HEK293 (cell line): ENCODE data around the gene NEFH.

Experiments used
- CTCF ChIA-PET: fragments of 350-600 bp; formaldehyde crosslinking; extraction: SDS; loops from one replicate; lab custom pipeline; 2021; ENCODE audit warnings: antibody characterized with exemption; lab: Yijun Ruan, JAX
- POLR2A ChIA-PET: fragments of 300-600 bp; formaldehyde crosslinking; extraction: SDS; loops from one replicate; lab custom pipeline; 2020; ENCODE audit warnings: antibody characterized with exemption, inconsistent platforms; lab: Yijun Ruan, JAX
- H3K27ac ChIP-seq: fragments of 200-500 bp; sonication (Bioruptor generic); 2 replicates; pipeline ENCODE4 v1.5.1; 2014; ENCODE audit warnings: low read depth, low read length, control low read depth, inconsistent platforms; ENCODE audit errors: extremely low read depth
- H3K36me3 ChIP-seq, 2 experiments: fragments of 200-500 bp in 1 of 2; sonication (Bioruptor generic) in 1 of 2; 1 replicate in 1 of 2; 2 replicates in 1 of 2; pipeline ENCODE4 v1.5.1; 2014 to 2017; ENCODE audit warnings: inconsistent platforms in 2 of 2, low read length in 2 of 2; ENCODE audit not compliant: control insufficient read depth in 2 of 2, insufficient read depth in 1 of 2
- H3K4me1 ChIP-seq: fragments of 200-500 bp; sonication (Bioruptor generic); 2 replicates; pipeline ENCODE4 v1.5.1; 2014; ENCODE audit warnings: mild to moderate bottlenecking, low read length, inconsistent platforms; ENCODE audit not compliant: control insufficient read depth, insufficient read depth
- H3K4me3 ChIP-seq: 2 replicates; pipeline ENCODE4 v1.5.1; 2011; ENCODE audit warnings: low read depth, mild to moderate bottlenecking, control low read depth, low read length, moderate library complexity
- H3K9me3 ChIP-seq: fragments of 200-500 bp; sonication (Bioruptor generic); 2 replicates; pipeline ENCODE4 v1.5.1; 2014; ENCODE audit warnings: low read depth, low read length, inconsistent platforms; ENCODE audit not compliant: control insufficient read depth, insufficient read depth
- PRDM10 ChIP-seq: fragments of 450-650 bp; formaldehyde crosslinking; IDR thresholded peaks from 2 replicates; pipeline ENCODE4 v1.5.1; 2016; ENCODE audit warnings: missing biosample characterization, missing genetic modification characterization
- RBAK ChIP-seq: fragments of 450-650 bp; formaldehyde crosslinking; IDR thresholded peaks from 2 replicates; pipeline ENCODE4 v1.5.1; 2016; ENCODE audit warnings: missing biosample characterization, missing genetic modification characterization
- SCRT2 ChIP-seq: fragments of 450-650 bp; formaldehyde crosslinking; IDR thresholded peaks from 2 replicates; pipeline ENCODE4 v1.5.1; 2016; ENCODE audit warnings: missing biosample characterization, missing genetic modification characterization
- TCF7L2 ChIP-seq: IDR thresholded peaks from 2 replicates; pipeline ENCODE4 v1.6.1; 2011; ENCODE audit warnings: low read depth, mild to moderate bottlenecking, inconsistent platforms, low read length, moderate library complexity, borderline replicate concordance
- WT1 ChIP-seq: fragments of 450-650 bp; formaldehyde crosslinking; IDR thresholded peaks from 2 replicates; pipeline ENCODE4 v1.5.1; 2016; ENCODE audit warnings: missing biosample characterization, missing genetic modification characterization
- ZBTB49 ChIP-seq: fragments of 450-650 bp; formaldehyde crosslinking; IDR thresholded peaks from 2 replicates; pipeline ENCODE4 v1.5.1; 2016; ENCODE audit warnings: missing biosample characterization, missing genetic modification characterization, low read depth
- ZFP69B ChIP-seq: fragments of 450-650 bp; formaldehyde crosslinking; IDR thresholded peaks from 2 replicates; pipeline ENCODE4 v1.5.1; 2016; ENCODE audit warnings: missing biosample characterization, missing genetic modification characterization
- ZIC2 ChIP-seq: fragments of 450-650 bp; formaldehyde crosslinking; IDR thresholded peaks from 2 replicates; pipeline ENCODE4 v1.5.1; 2016; ENCODE audit warnings: missing biosample characterization, missing genetic modification characterization
- ZNF10 ChIP-seq: fragments of 450-650 bp; formaldehyde crosslinking; IDR thresholded peaks from 2 replicates; pipeline ENCODE4 v1.5.1; 2017; ENCODE audit warnings: missing biosample characterization, missing genetic modification characterization
- ZNF140 ChIP-seq: fragments of 450-650 bp; formaldehyde crosslinking; IDR thresholded peaks from 2 replicates; pipeline ENCODE4 v1.5.1; 2016; ENCODE audit warnings: missing biosample characterization, missing genetic modification characterization
- ZNF16 ChIP-seq: fragments of 450-650 bp; formaldehyde crosslinking; IDR thresholded peaks from 2 replicates; pipeline ENCODE4 v1.5.1; 2016; ENCODE audit warnings: low read depth, missing biosample characterization, missing genetic modification characterization
- ZNF19 ChIP-seq: fragments of 450-650 bp; formaldehyde crosslinking; IDR thresholded peaks from 2 replicates; pipeline ENCODE4; 2016; ENCODE audit warnings: missing biosample characterization, missing genetic modification characterization, low read depth
- ZNF23 ChIP-seq: fragments of 450-650 bp; formaldehyde crosslinking; IDR thresholded peaks from 2 replicates; pipeline ENCODE4 v1.5.1; 2016; ENCODE audit warnings: missing biosample characterization, missing genetic modification characterization, borderline replicate concordance
- ZNF266 ChIP-seq: fragments of 450-650 bp; formaldehyde crosslinking; IDR thresholded peaks from 2 replicates; pipeline ENCODE4 v1.5.1; 2016; ENCODE audit warnings: missing biosample characterization, missing genetic modification characterization, low read depth
- ZNF292 ChIP-seq: fragments of 450-650 bp; formaldehyde crosslinking; IDR thresholded peaks from 2 replicates; pipeline ENCODE4 v1.5.1; 2016; ENCODE audit warnings: low read depth, missing biosample characterization, missing genetic modification characterization, borderline replicate concordance
- ZNF354C ChIP-seq: fragments of 450-650 bp; formaldehyde crosslinking; IDR thresholded peaks from 2 replicates; pipeline ENCODE4 v1.5.1; 2016; ENCODE audit warnings: missing biosample characterization, missing genetic modification characterization, low read depth, borderline replicate concordance
- ZNF398 ChIP-seq: fragments of 450-650 bp; formaldehyde crosslinking; IDR thresholded peaks from 2 replicates; pipeline ENCODE4 v1.5.1; 2017; ENCODE audit warnings: missing biosample characterization, missing genetic modification characterization
- ZNF624 ChIP-seq: fragments of 450-650 bp; formaldehyde crosslinking; IDR thresholded peaks from 2 replicates; pipeline ENCODE4 v1.5.1; 2017; ENCODE audit warnings: missing biosample characterization, missing genetic modification characterization
- ZNF639 ChIP-seq: fragments of 450-650 bp; formaldehyde crosslinking; IDR thresholded peaks from 2 replicates; pipeline ENCODE4 v1.5.1; 2016; ENCODE audit warnings: missing biosample characterization, missing genetic modification characterization
- ZNF654 ChIP-seq: fragments of 450-650 bp; formaldehyde crosslinking; IDR thresholded peaks from 2 replicates; pipeline ENCODE4 v1.5.1; 2016; ENCODE audit warnings: low read depth, missing biosample characterization, missing genetic modification characterization
- ZNF704 ChIP-seq: fragments of 450-650 bp; formaldehyde crosslinking; IDR thresholded peaks from 2 replicates; pipeline ENCODE4 v1.5.1; 2016; ENCODE audit warnings: missing biosample characterization, missing genetic modification characterization
- ZNF768 ChIP-seq: fragments of 450-650 bp; formaldehyde crosslinking; IDR thresholded peaks from 2 replicates; pipeline ENCODE4 v1.5.1; 2018; ENCODE audit warnings: missing biosample characterization, mild to moderate bottlenecking, missing genetic modification characterization
- ZXDB ChIP-seq: fragments of 450-650 bp; formaldehyde crosslinking; IDR thresholded peaks from 2 replicates; pipeline ENCODE4 v1.5.1; 2016; ENCODE audit warnings: missing biosample characterization, missing genetic modification characterization
- TF ChIP-seq, protein P1 (sequence below): fragments of 450-650 bp; formaldehyde crosslinking; IDR thresholded peaks from 2 replicates; pipeline ENCODE4; 2016; ENCODE audit warnings: missing biosample characterization, missing genetic modification characterization

Gene NEFH

GRCh38 chr22:29447906-29448305, 32.1 kb upstream of the NEFH start:
- no peak overlapping the region for H3K4me3 ChIP-seq
- H3K4me1 ChIP-seq: no peaks in the 10 kb centered on the region
- H3K27ac ChIP-seq: no peak overlapping the region
- H3K9me3 ChIP-seq: no peaks in the 10 kb centered on the region
- TF ChIP-seq ZNF768 (tag by site-specific recombination): no peak
- no peak for TF ChIP-seq ZNF354C (tag by site-specific recombination)
- TF ChIP-seq, protein P1, sequence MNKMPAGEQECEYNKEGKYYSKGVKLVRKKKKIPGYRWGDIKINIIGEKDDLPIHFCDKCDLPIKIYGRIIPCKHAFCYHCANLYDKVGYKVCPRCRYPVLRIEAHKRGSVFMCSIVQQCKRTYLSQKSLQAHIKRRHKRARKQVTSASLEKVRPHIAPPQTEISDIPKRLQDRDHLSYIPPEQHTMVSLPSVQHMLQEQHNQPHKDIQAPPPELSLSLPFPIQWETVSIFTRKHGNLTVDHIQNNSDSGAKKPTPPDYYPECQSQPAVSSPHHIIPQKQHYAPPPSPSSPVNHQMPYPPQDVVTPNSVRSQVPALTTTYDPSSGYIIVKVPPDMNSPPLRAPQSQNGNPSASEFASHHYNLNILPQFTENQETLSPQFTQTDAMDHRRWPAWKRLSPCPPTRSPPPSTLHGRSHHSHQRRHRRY: no peak
- no peak for TF ChIP-seq ZNF292 (tag by site-specific recombination)
- no peak for TF ChIP-seq ZNF624
- no peak for TF ChIP-seq WT1
- TF ChIP-seq SCRT2: no peak
- no peak for TF ChIP-seq RBAK (tag by site-specific recombination)
- no peak for TF ChIP-seq ZXDB (tag by site-specific recombination)
- no peak for TF ChIP-seq ZNF140 (tag by site-specific recombination)
- no peak for TF ChIP-seq ZIC2 (tag by site-specific recombination)
- CTCF ChIA-PET: interaction anchor here (1.1 kb wide), 1 partner anchor 22 kb away, joined by 3 read pairs; no protein-coding TSS in a partner anchor
- POLR2A ChIA-PET: no interaction called here
- no peaks in the 10 kb centered on the region for H3K36me3 ChIP-seq

GRCh38 chr22:29449296-29449875, 30.6 kb upstream of the NEFH start:
- CTCF ChIA-PET: interaction anchor here (0.7 kb wide), 1 partner anchor 22 kb away, joined by 4 read pairs; no protein-coding TSS in a partner anchor
- no peaks in the 10 kb centered on the region for H3K9me3 ChIP-seq
- no peak for TF ChIP-seq ZNF266 (tag by site-specific recombination)
- TF ChIP-seq RBAK (tag by site-specific recombination): no peak
- TF ChIP-seq TCF7L2: no peak
- no peak for TF ChIP-seq ZFP69B (tag by site-specific recombination)
- no peak for TF ChIP-seq ZBTB49 (tag by site-specific recombination)
- TF ChIP-seq ZNF654 (tag by site-specific recombination): no peak
- no peak for TF ChIP-seq ZNF16
- no peak for TF ChIP-seq ZNF398 (tag by site-specific recombination)
- no peak for TF ChIP-seq ZNF10 (tag by site-specific recombination)
- no peak for TF ChIP-seq ZNF19 (tag by site-specific recombination)
- TF ChIP-seq ZNF23 (tag by site-specific recombination): no peak
- no peak for TF ChIP-seq PRDM10 (tag by site-specific recombination)
- no peak for TF ChIP-seq ZNF639 (tag by site-specific recombination)
- TF ChIP-seq ZNF704 (tag by site-specific recombination): no peak

More at GRCh38 chr22:29449296-29449875, 30.6 kb upstream of the NEFH start:
- H3K36me3 ChIP-seq: no peaks in the 10 kb centered on the region
- no peaks in the 10 kb centered on the region for H3K4me1 ChIP-seq
- no peak overlapping the region for H3K4me3 ChIP-seq
- H3K27ac ChIP-seq: no peak overlapping the region
- POLR2A ChIA-PET: no interaction called here
